CD4-positive, alpha-beta T cell (primary cell): Measurements from ENCODE around the gene DENND1B. TPM values are rescaled to one million over a fixed set of nuclear protein-coding genes. Genes with fewer than 3 reads are reported as not detected.

Experiments
- ATAC-seq: fragments of 200-7000 bp; cut with Tn5 transposase; one replicate; pipeline ENCODE4 v1.10.0; 2022; ENCODE audit warnings: mild to moderate bottlenecking; ENCODE audit not compliant: poor library complexity
- CTCF ChIA-PET: fragments of 350-600 bp; sonication (Branson Sonifier 250); formaldehyde crosslinking; loops from one replicate; lab custom pipeline; 2021; ENCODE audit warnings: antibody characterized with exemption, inconsistent platforms; lab: Charles Lee
- POLR2A ChIA-PET: fragments of 350-600 bp; sonication (Branson Sonifier 250); formaldehyde crosslinking; loops from one replicate; lab custom pipeline; 2021; ENCODE audit warnings: antibody characterized with exemption, inconsistent platforms; lab: Charles Lee
- DNase-seq, 14 experiments: peaks; one replicate each; pipeline ENCODE4 v3.0.0-alpha.2; 2013 to 2020; ENCODE audit warnings: mixed read lengths in 2 of 14
- H3K27ac ChIP-seq, 2 donors: one replicate each; pipeline versions ENCODE4 v1.5.1 to v1.7.0; 2013; ENCODE audit warnings: low read length in 2 of 2, low read depth in 1 of 2, mild to moderate bottlenecking in 1 of 2
- H3K27me3 ChIP-seq, 2 experiments: 1 replicate in 1 of 2; 2 replicates in 1 of 2; pipeline versions ENCODE4 v1.6.1 to v1.7.0; 2013; ENCODE audit warnings: low read length in 2 of 2, control low read depth in 1 of 2, mild to moderate bottlenecking in 1 of 2, moderate library complexity in 1 of 2; ENCODE audit not compliant: insufficient read depth in 2 of 2, control insufficient read depth in 1 of 2
- H3K36me3 ChIP-seq: one replicate; pipeline ENCODE4 v1.6.1; 2013; ENCODE audit warnings: low read length, control low read depth; ENCODE audit not compliant: insufficient read depth
- H3K4me1 ChIP-seq: one replicate; pipeline ENCODE4 v1.6.1; 2013; ENCODE audit warnings: low read length, control low read depth; ENCODE audit not compliant: insufficient read depth
- H3K4me3 ChIP-seq: one replicate; pipeline ENCODE4 v1.5.1; 2013; ENCODE audit warnings: mild to moderate bottlenecking, low read length, moderate library complexity
- H3K9me3 ChIP-seq, 2 experiments: 1 replicate in 1 of 2; 2 replicates in 1 of 2; pipeline versions ENCODE4 v1.6.1 to v1.7.0; 2013; ENCODE audit warnings: low read length in 2 of 2, mild to moderate bottlenecking in 2 of 2, control low read depth in 1 of 2, moderate library complexity in 1 of 2; ENCODE audit not compliant: control insufficient read depth in 1 of 2, insufficient read depth in 1 of 2
- H3K27ac Mint-ChIP-seq: one replicate; pipeline ENCODE4 v1.8.0; 2020; ENCODE audit warnings: mixed read lengths
- H3K27me3 Mint-ChIP-seq: one replicate; pipeline ENCODE4 v1.8.0; 2021; ENCODE audit warnings: mixed read lengths
- H3K36me3 Mint-ChIP-seq: one replicate; pipeline ENCODE4 v1.8.0; 2021; ENCODE audit warnings: low read depth, mixed read lengths
- H3K4me1 Mint-ChIP-seq: one replicate; pipeline ENCODE4 v1.8.0; 2021; ENCODE audit warnings: low read depth, mixed read lengths
- H3K4me3 Mint-ChIP-seq: one replicate; pipeline ENCODE4 v1.8.0; 2020; ENCODE audit warnings: mild to moderate bottlenecking, mixed read lengths
- H3K9me3 Mint-ChIP-seq: one replicate; pipeline ENCODE4 v1.8.0; 2020; ENCODE audit warnings: mixed read lengths
- CTCF ChIP-seq: fragments of 200-600 bp; IDR thresholded peaks from one replicate; pipeline ENCODE4 v1.8.0; 2022; ENCODE audit warnings: antibody characterized with exemption, mild to moderate bottlenecking
- intact Hi-C, 2 experiments: fragments of 100-400 bp; cut with DNase I in 1 of 2; cut with micrococcal nuclease in 1 of 2; formaldehyde crosslinking; loops; one replicate each; pipeline versions ENCODE4 v1.15.1 to v1.9.0; 2023 to 2025; cut with DNase I, micrococcal nuclease
- total RNA-seq, 174 experiments: library from RNA in 2 of 174; stranded (reverse) in 2 of 174; gene quantifications; one replicate each; pipeline ENCODE4 v1.2.3 and lab custom pipeline; 2021 to 2026

Gene DENND1B
- total RNA-seq, 2 experiments from 2014 or later: 23.9 to 26.5 TPM

- no peak for TF ChIP-seq CTCF
- Mint-ChIP-seq H3K27me3 (no peaks in the 10 kb centered on the region), H3K27ac (no peak overlapping the region), H3K9me3 (no peaks in the 10 kb centered on the region), H3K4me1 (no peaks in the 10 kb centered on the region), H3K4me3 (no peak overlapping the region), H3K36me3 (peaks cover 23% of the 10 kb centered on the region)
- Histone ChIP-seq H3K27me3 (no peaks in the 10 kb centered on the region), H3K4me1 (no peaks in the 10 kb centered on the region), H3K4me3 (no peak overlapping the region), H3K36me3 (peaks cover 10% of the 10 kb centered on the region), H3K9me3 (no peaks in the 10 kb centered on the region), H3K27ac (no peak overlapping the region)
- ChIA-PET CTCF (no interaction called here), POLR2A (no interaction called here)
- no peak for ATAC-seq
- intact Hi-C loops: no loop called here
- no peak for DNase-seq
These were observed 218.0 kb downstream of the DENND1B start for GRCh38 chr1:197557302-197557701.

- H3K4me1 ChIP-seq: no peaks in the 10 kb centered on the region
These were observed 222.0 kb downstream of the DENND1B start for GRCh38 chr1:197553281-197553680.

GRCh38 chr1:197546989-197547388 is 228.3 kb downstream of the DENND1B start:
- no peak overlapping the region for H3K4me3 ChIP-seq
- H3K27ac ChIP-seq: no peak overlapping the region
- ATAC-seq (no peak), DNase-seq (no peak)
- H3K4me1 ChIP-seq: no peaks in the 10 kb centered on the region
- no peak for TF ChIP-seq CTCF
- ChIA-PET POLR2A (no interaction called here), CTCF (no interaction called here)
- no peaks in the 10 kb centered on the region for H3K27me3 Mint-ChIP-seq
- intact Hi-C loops: no loop called here
- H3K27ac Mint-ChIP-seq: no peak overlapping the region
- no peaks in the 10 kb centered on the region for H3K4me1 Mint-ChIP-seq
- H3K36me3 ChIP-seq: peaks cover under 1% of the 10 kb centered on the region
- H3K4me3 Mint-ChIP-seq: no peak overlapping the region
- H3K9me3 Mint-ChIP-seq: no peaks in the 10 kb centered on the region
- H3K27me3 ChIP-seq: no peaks in the 10 kb centered on the region
- no peaks in the 10 kb centered on the region for H3K9me3 ChIP-seq
- peaks cover 42% of the 10 kb centered on the region for H3K36me3 Mint-ChIP-seq

More at GRCh38 chr1:197553281-197553680, 222.0 kb downstream of the DENND1B start:
- Mint-ChIP-seq H3K36me3 (peaks cover 42% of the 10 kb centered on the region), H3K4me1 (no peaks in the 10 kb centered on the region), H3K9me3 (no peaks in the 10 kb centered on the region), H3K27me3 (no peaks in the 10 kb centered on the region), H3K27ac (no peak overlapping the region), H3K4me3 (no peak overlapping the region)
- no peak for TF ChIP-seq CTCF
- Histone ChIP-seq H3K27me3 (no peaks in the 10 kb centered on the region), H3K36me3 (peaks cover 3% of the 10 kb centered on the region), H3K4me3 (no peak overlapping the region), H3K9me3 (no peaks in the 10 kb centered on the region), H3K27ac (no peak overlapping the region)
- DNase-seq (no peak), ATAC-seq (no peak)
- ChIA-PET CTCF (no interaction called here), POLR2A (no interaction called here)
- intact Hi-C loops: no loop called here
